Measurements from ENCODE around the gene CALCA.

The CALCA gene

GRCh38 chr11:14932447-14932846 lies 39.7 kb downstream of the CALCA start:
- TF ChIP-seq JUND (IDR thresholded peaks at IDR 0.05; ENCODE audit: low read depth): no peak
- no peak for DNase-seq (ENCODE audit: low read depth in 1 of 2, low spot score in 1 of 2)

GRCh38 chr11:14930369-14930768 lies 41.8 kb downstream of the CALCA start:
- in situ Hi-C loops (cut with HindIII; ENCODE audit: low pct_unique_long_range_greater_than_20kb, low sequenced_read_pairs): no loop called here
- DNase-seq (ENCODE audit: low read depth in 1 of 2, low spot score in 1 of 2): no peak
- no peak for TF ChIP-seq JUND (IDR thresholded peaks at IDR 0.05; ENCODE audit: low read depth)

More at GRCh38 chr11:14932447-14932846, 39.7 kb downstream of the CALCA start:
- in situ Hi-C loops (cut with HindIII; ENCODE audit: low pct_unique_long_range_greater_than_20kb, low sequenced_read_pairs): no loop called here

GRCh38 chr11:14927146-14927545 lies 45.0 kb downstream of the CALCA start:
- no peak for DNase-seq (ENCODE audit: low read depth in 1 of 2, low spot score in 1 of 2)
- in situ Hi-C loops (cut with HindIII; ENCODE audit: low pct_unique_long_range_greater_than_20kb, low sequenced_read_pairs): no loop called here
- TF ChIP-seq JUND (IDR thresholded peaks at IDR 0.05; ENCODE audit: low read depth): no peak

GRCh38 chr11:14924318-14924717 lies 47.8 kb downstream of the CALCA start:
- in situ Hi-C loops (cut with HindIII; ENCODE audit: low pct_unique_long_range_greater_than_20kb, low sequenced_read_pairs): no loop called here
- no peak for DNase-seq (ENCODE audit: low read depth in 1 of 2, low spot score in 1 of 2)
- TF ChIP-seq JUND (IDR thresholded peaks at IDR 0.05; ENCODE audit: low read depth): no peak
